Measurements from ENCODE around the gene CFAP61.

- TF ChIP-seq CTCF (IDR thresholded peaks at IDR 0.05; ENCODE audit: low read depth, low read length) (no peak), POLR2A (IDR thresholded peaks at IDR 0.05; ENCODE audit: extremely low read depth, insufficient read length) (no peak), MAX (IDR thresholded peaks at IDR 0.05; ENCODE audit: low read depth, low read length) (no peak), MYC (IDR thresholded peaks at IDR 0.05; ENCODE audit: low read depth, low read length) (no peak)
Measured at GRCh38 chr20:20405623-20406022, 353.3 kb downstream of the CFAP61 start.

All from NB4 (cell line).